ENCODE results near the gene PCDHB11.
"Not testable (repeated sequence)": the region's sequence is repeated elsewhere in the genome, so short reads cannot be mapped to it uniquely, and the experiment has no call there.

The PCDHB11 gene

GRCh38 chr5:141199359-141200235 is at the start of gene PCDHB11:
TSS of gene PCDHB11 (plus strand) at chr5:141199627. CDS start at chr5:141199775, 148 bp downstream.
- DNase-seq, result no peak

GRCh38 chr5:141149812-141150211 is 49.6 kb upstream of the PCDHB11 start, which contains the start of gene PCDHB6:
TSS of gene PCDHB6 (plus strand) at chr5:141150057. CDS start at chr5:141150258, 201 bp downstream.
- DNase-seq, result no peak

- DNase-seq, result no peak
These were observed 49.0 kb upstream of the PCDHB11 start for GRCh38 chr5:141150224-141150992.

- DNase-seq, result no peak
These were observed 48.5 kb upstream of the PCDHB11 start for GRCh38 chr5:141150993-141151325.

GRCh38 chr5:141151632-141152031 is 47.8 kb upstream of the PCDHB11 start:
- not testable (repeated sequence) for DNase-seq

- DNase-seq, result not testable (repeated sequence)
These were observed 47.3 kb upstream of the PCDHB11 start for GRCh38 chr5:141152096-141152495.

- no peak for DNase-seq
These were observed 43.7 kb upstream of the PCDHB11 start for GRCh38 chr5:141155540-141156374.

- DNase-seq, result not testable (repeated sequence)
These were observed 42.1 kb upstream of the PCDHB11 start for GRCh38 chr5:141157356-141157755.

GRCh38 chr5:141157901-141158300 is 41.5 kb upstream of the PCDHB11 start:
- not testable (repeated sequence) for DNase-seq

- peak; percentile 6 for DNase-seq
These were observed 26.8 kb upstream of the PCDHB11 start, which contains the start of gene PCDHB7 for GRCh38 chr5:141172381-141173204. TSS of gene PCDHB7 (plus strand) at chr5:141172644. CDS start at chr5:141172836, 192 bp downstream.

- not testable (repeated sequence) for DNase-seq
These were observed 24.9 kb upstream of the PCDHB11 start for GRCh38 chr5:141174291-141175104.

GRCh38 chr5:141175933-141176332 is 23.5 kb upstream of the PCDHB11 start:
- DNase-seq, result no peak

GRCh38 chr5:141177577-141178191 is 21.7 kb upstream of the PCDHB11 start, which contains the start of gene PCDHB8:
TSS of gene PCDHB8 (plus strand) at chr5:141177790. CDS start at chr5:141178035, 245 bp downstream.
- not testable (repeated sequence) for DNase-seq

- not testable (repeated sequence) for DNase-seq
These were observed 20.1 kb upstream of the PCDHB11 start for GRCh38 chr5:141179371-141179770.

- not testable (repeated sequence) for DNase-seq
These were observed 19.6 kb upstream of the PCDHB11 start for GRCh38 chr5:141179876-141180275.

GRCh38 chr5:141180313-141180712 is 19.1 kb upstream of the PCDHB11 start:
- no peak for DNase-seq

GRCh38 chr5:141182248-141182647 is 17.2 kb upstream of the PCDHB11 start, which contains the start of gene PCDHB16:
TSS of gene PCDHB16 (plus strand) at chr5:141182387. CDS start at chr5:141182560, 173 bp downstream.
- DNase-seq, result no peak

- DNase-seq, result not testable (repeated sequence)
These were observed 15.1 kb upstream of the PCDHB11 start for GRCh38 chr5:141184117-141184855.

- DNase-seq, result peak; percentile 37
These were observed 12.4 kb upstream of the PCDHB11 start, which contains the start of gene PCDHB9 for GRCh38 chr5:141186897-141187512. TSS of gene PCDHB9 (plus strand) at chr5:141187161. CDS start at chr5:141187319, 158 bp downstream.
